Panc1 (cell line): ENCODE data around the gene MAGI1. TPM values are rescaled to one million over a fixed set of nuclear protein-coding genes. Genes with fewer than 3 reads are reported as not detected.

Experiments used
- ATAC-seq: fragments of 200-7000 bp; cut with Tn5 transposase; 2 replicates; pipeline ENCODE4 v1.9.1; 2020; ENCODE audit warnings: mild to moderate bottlenecking, moderate library complexity
- BruUV-seq: library from RNA; stranded (reverse); fragments of 400-500 nt; replicated peaks from 2 replicates; lab custom pipeline; 2021; lab: Mats Ljungman, UMichigan
- CTCF ChIA-PET: fragments of 300-600 bp; sonication (Branson Sonifier 250); formaldehyde crosslinking; loops from one replicate; lab custom pipeline; 2022; ENCODE audit warnings: antibody characterized with exemption; lab: Charles Lee
- POLR2A ChIA-PET: fragments of 300-600 bp; sonication (Branson Sonifier 250); formaldehyde crosslinking; loops from one replicate; lab custom pipeline; 2022; ENCODE audit warnings: antibody characterized with exemption; lab: Charles Lee
- DNase-seq: peaks from one replicate; pipeline ENCODE4 v3.0.0-alpha.2; 2010; ENCODE audit warnings: low read depth, low spot score
- H3K27ac ChIP-seq: 2 replicates; pipeline ENCODE4 v1.5.1; 2011; ENCODE audit warnings: mild to moderate bottlenecking, low read length, inconsistent platforms
- H3K27me3 ChIP-seq: fragments of 200-500 bp; sonication (Bioruptor generic); 2 replicates; pipeline ENCODE4 v1.6.0; 2014; ENCODE audit warnings: low read length, inconsistent platforms; ENCODE audit not compliant: control insufficient read depth, insufficient read depth
- H3K36me3 ChIP-seq: fragments of 200-500 bp; sonication (Bioruptor generic); 2 replicates; pipeline ENCODE4 v1.5.1; 2014; ENCODE audit warnings: inconsistent platforms, mild to moderate bottlenecking, low read length, moderate library complexity; ENCODE audit not compliant: control insufficient read depth, insufficient read depth
- H3K4me1 ChIP-seq: 2 replicates; pipeline ENCODE4 v1.5.1; 2011; ENCODE audit warnings: inconsistent platforms, mild to moderate bottlenecking, low read length, moderate library complexity; ENCODE audit not compliant: control insufficient read depth, insufficient read depth
- H3K4me3 ChIP-seq, 2 experiments: 2 replicates each; pipeline ENCODE4 v1.5.1; 2011 to 2012; ENCODE audit warnings: low read depth in 2 of 2, low read length in 2 of 2, mild to moderate bottlenecking in 2 of 2, inconsistent platforms in 1 of 2, moderate library complexity in 1 of 2
- H3K9me3 ChIP-seq: fragments of 200-500 bp; sonication (Bioruptor generic); 2 replicates; pipeline ENCODE4 v1.5.1; 2014; ENCODE audit warnings: low read depth, mild to moderate bottlenecking, inconsistent platforms, low read length, moderate library complexity; ENCODE audit not compliant: control insufficient read depth, insufficient read depth
- POLR2AphosphoS5 ChIP-seq: IDR thresholded peaks from 2 replicates; pipeline ENCODE4 v1.6.1; 2012; ENCODE audit warnings: mild to moderate bottlenecking, low read depth, low read length, moderate library complexity
- SIN3A ChIP-seq: IDR thresholded peaks from 2 replicates; pipeline ENCODE4 v1.6.1; 2012; ENCODE audit warnings: low read depth, mild to moderate bottlenecking, low read length, moderate library complexity, borderline replicate concordance; ENCODE audit not compliant: insufficient read depth
- TCF7L2 ChIP-seq: IDR thresholded peaks from 2 replicates; pipeline ENCODE4 v1.6.1; 2011; ENCODE audit warnings: mild to moderate bottlenecking, low read depth, low read length, inconsistent platforms
- in situ Hi-C: cut with HindIII; loops from 2 replicates; pipeline ENCODE4 v1.10.0; 2016; ENCODE audit warnings: low sequenced_read_pairs, low pct_unique_long_range_greater_than_20kb
- intact Hi-C: fragments of 100-400 bp; cut with micrococcal nuclease; formaldehyde crosslinking; loops from one replicate; pipeline ENCODE4 v1.10.0; 2022; ENCODE audit not compliant: unreplicated experiment
- total RNA-seq: library from RNA; stranded (reverse); gene quantifications from one replicate; pipeline ENCODE4 v1.2.1, GENCODE V29; 2021; ENCODE audit not compliant: unreplicated experiment
- TF ChIP-seq, protein P1 (sequence below): fragments of 450-650 bp; IDR thresholded peaks from 2 replicates; pipeline ENCODE4 v1.5.1; 2017; ENCODE audit warnings: mild to moderate bottlenecking
- TF ChIP-seq, protein P2 (sequence below), 2 experiments: IDR thresholded peaks; 2 replicates each; pipeline ENCODE4 v1.6.1; 2011 to 2012; ENCODE audit warnings: low read depth in 2 of 2, control low read depth in 1 of 2, low read length in 1 of 2, mild to moderate bottlenecking in 1 of 2, moderate library complexity in 1 of 2; ENCODE audit not compliant: insufficient read depth in 1 of 2

Gene MAGI1
- total RNA-seq, 1 experiment from 2014 or later, result 9.5 TPM

DNA sequence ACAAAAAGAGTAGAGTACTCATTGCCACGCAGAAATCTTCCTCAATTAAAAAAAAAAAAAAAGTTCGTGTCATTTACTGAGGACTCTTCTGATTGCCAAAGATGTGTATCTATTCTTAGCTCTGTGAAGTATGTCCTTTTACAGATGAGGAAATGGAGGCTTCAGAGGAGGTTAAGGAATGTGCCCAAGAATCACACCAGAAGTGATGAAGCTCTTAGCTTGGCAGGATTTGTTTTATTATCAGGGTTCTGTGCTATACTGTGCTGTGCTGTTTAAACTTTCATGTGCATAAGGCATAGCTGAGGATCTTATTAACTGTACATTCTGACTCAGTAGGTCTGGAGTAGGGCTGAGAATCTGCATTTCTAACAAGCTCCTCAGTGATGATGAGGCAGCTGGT is 685.8 kb downstream of the MAGI1 start:
- no peak for DNase-seq
- Histone ChIP-seq H3K36me3 (no peaks in the 10 kb centered on the region), H3K27ac (no peak overlapping the region), H3K9me3 (no peaks in the 10 kb centered on the region), H3K4me3 (no peak overlapping the region), H3K4me1 (no peaks in the 10 kb centered on the region), H3K27me3 (no peaks in the 10 kb centered on the region)
- in situ Hi-C loops (no loop called here), intact Hi-C loops (no loop called here)
- no peak for ATAC-seq
- no TSS peak for BruUV-seq
- POLR2A ChIA-PET, result no interaction called here
- CTCF ChIA-PET, result no interaction called here
- no peak for TF ChIP-seq TCF7L2
- TF ChIP-seq, protein P1, sequence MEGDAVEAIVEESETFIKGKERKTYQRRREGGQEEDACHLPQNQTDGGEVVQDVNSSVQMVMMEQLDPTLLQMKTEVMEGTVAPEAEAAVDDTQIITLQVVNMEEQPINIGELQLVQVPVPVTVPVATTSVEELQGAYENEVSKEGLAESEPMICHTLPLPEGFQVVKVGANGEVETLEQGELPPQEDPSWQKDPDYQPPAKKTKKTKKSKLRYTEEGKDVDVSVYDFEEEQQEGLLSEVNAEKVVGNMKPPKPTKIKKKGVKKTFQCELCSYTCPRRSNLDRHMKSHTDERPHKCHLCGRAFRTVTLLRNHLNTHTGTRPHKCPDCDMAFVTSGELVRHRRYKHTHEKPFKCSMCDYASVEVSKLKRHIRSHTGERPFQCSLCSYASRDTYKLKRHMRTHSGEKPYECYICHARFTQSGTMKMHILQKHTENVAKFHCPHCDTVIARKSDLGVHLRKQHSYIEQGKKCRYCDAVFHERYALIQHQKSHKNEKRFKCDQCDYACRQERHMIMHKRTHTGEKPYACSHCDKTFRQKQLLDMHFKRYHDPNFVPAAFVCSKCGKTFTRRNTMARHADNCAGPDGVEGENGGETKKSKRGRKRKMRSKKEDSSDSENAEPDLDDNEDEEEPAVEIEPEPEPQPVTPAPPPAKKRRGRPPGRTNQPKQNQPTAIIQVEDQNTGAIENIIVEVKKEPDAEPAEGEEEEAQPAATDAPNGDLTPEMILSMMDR, result no peak
- TF ChIP-seq, protein P2, sequence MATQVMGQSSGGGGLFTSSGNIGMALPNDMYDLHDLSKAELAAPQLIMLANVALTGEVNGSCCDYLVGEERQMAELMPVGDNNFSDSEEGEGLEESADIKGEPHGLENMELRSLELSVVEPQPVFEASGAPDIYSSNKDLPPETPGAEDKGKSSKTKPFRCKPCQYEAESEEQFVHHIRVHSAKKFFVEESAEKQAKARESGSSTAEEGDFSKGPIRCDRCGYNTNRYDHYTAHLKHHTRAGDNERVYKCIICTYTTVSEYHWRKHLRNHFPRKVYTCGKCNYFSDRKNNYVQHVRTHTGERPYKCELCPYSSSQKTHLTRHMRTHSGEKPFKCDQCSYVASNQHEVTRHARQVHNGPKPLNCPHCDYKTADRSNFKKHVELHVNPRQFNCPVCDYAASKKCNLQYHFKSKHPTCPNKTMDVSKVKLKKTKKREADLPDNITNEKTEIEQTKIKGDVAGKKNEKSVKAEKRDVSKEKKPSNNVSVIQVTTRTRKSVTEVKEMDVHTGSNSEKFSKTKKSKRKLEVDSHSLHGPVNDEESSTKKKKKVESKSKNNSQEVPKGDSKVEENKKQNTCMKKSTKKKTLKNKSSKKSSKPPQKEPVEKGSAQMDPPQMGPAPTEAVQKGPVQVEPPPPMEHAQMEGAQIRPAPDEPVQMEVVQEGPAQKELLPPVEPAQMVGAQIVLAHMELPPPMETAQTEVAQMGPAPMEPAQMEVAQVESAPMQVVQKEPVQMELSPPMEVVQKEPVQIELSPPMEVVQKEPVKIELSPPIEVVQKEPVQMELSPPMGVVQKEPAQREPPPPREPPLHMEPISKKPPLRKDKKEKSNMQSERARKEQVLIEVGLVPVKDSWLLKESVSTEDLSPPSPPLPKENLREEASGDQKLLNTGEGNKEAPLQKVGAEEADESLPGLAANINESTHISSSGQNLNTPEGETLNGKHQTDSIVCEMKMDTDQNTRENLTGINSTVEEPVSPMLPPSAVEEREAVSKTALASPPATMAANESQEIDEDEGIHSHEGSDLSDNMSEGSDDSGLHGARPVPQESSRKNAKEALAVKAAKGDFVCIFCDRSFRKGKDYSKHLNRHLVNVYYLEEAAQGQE (IDR thresholded peaks at IDR 0.05; ENCODE audit: insufficient read depth in 1 of 2, low read depth in 2 of 2, low read length in 1 of 2), result no peak
- TF ChIP-seq POLR2AphosphoS5, result no peak
- no peak for TF ChIP-seq SIN3A

DNA sequence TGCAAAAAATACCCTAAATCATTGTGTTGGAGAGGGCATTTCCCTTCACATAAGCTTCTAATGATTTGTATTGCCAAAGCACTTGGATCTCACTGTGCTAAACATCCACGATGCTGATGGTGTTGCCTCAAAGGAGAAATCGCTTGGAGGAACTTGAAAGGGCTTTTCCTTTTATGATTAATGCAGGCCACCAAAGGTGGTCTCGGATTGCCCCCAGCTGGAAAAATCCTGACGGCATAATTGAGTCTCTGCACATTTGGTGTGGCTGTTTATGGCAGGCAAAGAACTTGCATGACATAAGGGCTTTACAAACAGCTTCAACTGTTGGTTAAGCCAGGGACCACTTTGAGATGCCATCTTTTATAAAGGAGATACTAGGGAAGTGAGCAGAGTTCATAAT is 687.0 kb downstream of the MAGI1 start:
- in situ Hi-C loops (no loop called here), intact Hi-C loops (no loop called here)
- Histone ChIP-seq H3K4me3 (no peak overlapping the region), H3K4me1 (no peaks in the 10 kb centered on the region), H3K9me3 (no peaks in the 10 kb centered on the region), H3K27ac (no peak overlapping the region), H3K36me3 (no peaks in the 10 kb centered on the region), H3K27me3 (no peaks in the 10 kb centered on the region)
- DNase-seq (no peak), ATAC-seq (no peak)
- no peak for TF ChIP-seq TCF7L2
- TF ChIP-seq POLR2AphosphoS5, result no peak
- TF ChIP-seq, protein P2 (IDR thresholded peaks at IDR 0.05; ENCODE audit: insufficient read depth in 1 of 2, low read depth in 2 of 2, low read length in 1 of 2), result no peak
- TF ChIP-seq SIN3A, result no peak
- TF ChIP-seq, protein P1, result no peak
- BruUV-seq, result no TSS peak
- ChIA-PET POLR2A (no interaction called here), CTCF (no interaction called here)
